Stimulated activated naive CD4-positive, alpha-beta T cell (primary cell): ENCODE data around the gene STXBP3.
A peak's percentile ranks its signal among the peaks of the same experiment; 100 is the strongest.
"Not testable (repeated sequence)": the region's sequence is repeated elsewhere in the genome, so short reads cannot be mapped to it uniquely, and the experiment has no call there.

Source experiments
- DNase-seq, 6 experiments: peaks; one replicate each; lab custom pipeline; 2025; lab: John Stamatoyannopoulos, UW

Gene STXBP3

GRCh38 chr1:108729481-108729880, 17.0 kb upstream of the STXBP3 start:
- no peak for DNase-seq

GRCh38 chr1:108732398-108732797, 14.1 kb upstream of the STXBP3 start:
- DNase-seq, result no peak

- no peak for DNase-seq
Observed at GRCh38 chr1:108734171-108734865, 12.2 kb upstream of the STXBP3 start.

GRCh38 chr1:108742253-108742652, 4.2 kb upstream of the STXBP3 start:
- DNase-seq, result no peak

GRCh38 chr1:108745980-108746381, 493 bp upstream of the STXBP3 start:
- no peak for DNase-seq

- peak in 2 of 6 experiments; percentile 15 to 28 for DNase-seq
Observed at GRCh38 chr1:108747171-108747850, 837 bp downstream of the STXBP3 start.

GRCh38 chr1:108747898-108748297, 1.4 kb downstream of the STXBP3 start:
- DNase-seq, result no peak

GRCh38 chr1:108749081-108749480, 2.6 kb downstream of the STXBP3 start:
- DNase-seq, result no peak

GRCh38 chr1:108750476-108751181, 4.2 kb downstream of the STXBP3 start:
- no peak for DNase-seq

GRCh38 chr1:108753363-108753762, 6.9 kb downstream of the STXBP3 start:
- DNase-seq, result no peak

GRCh38 chr1:108758796-108759195, 12.3 kb downstream of the STXBP3 start:
- no peak for DNase-seq

- no peak for DNase-seq
Observed at GRCh38 chr1:108767115-108767514, 20.6 kb downstream of the STXBP3 start.

- DNase-seq, result no peak
Observed at GRCh38 chr1:108767708-108768107, 21.2 kb downstream of the STXBP3 start.

GRCh38 chr1:108777839-108778238, 31.4 kb downstream of the STXBP3 start:
- DNase-seq, result no peak

GRCh38 chr1:108779455-108779854, 33.0 kb downstream of the STXBP3 start:
- DNase-seq, result no peak

- DNase-seq, result no peak
Observed at GRCh38 chr1:108780937-108781574, 34.6 kb downstream of the STXBP3 start.

GRCh38 chr1:108781575-108781944, 35.1 kb downstream of the STXBP3 start:
- not testable (repeated sequence) for DNase-seq

GRCh38 chr1:108785264-108785663, 38.8 kb downstream of the STXBP3 start:
- no peak for DNase-seq

GRCh38 chr1:108785880-108786279, 39.4 kb downstream of the STXBP3 start:
- no peak for DNase-seq

- no peak for DNase-seq
Observed at GRCh38 chr1:108791790-108792189, 45.3 kb downstream of the STXBP3 start.

GRCh38 chr1:108792420-108792819, 45.9 kb downstream of the STXBP3 start:
- no peak for DNase-seq

- DNase-seq, result no peak
Observed at GRCh38 chr1:108799001-108799400, 52.5 kb downstream of the STXBP3 start.

- no peak for DNase-seq
Observed at GRCh38 chr1:108801101-108801500, 54.6 kb downstream of the STXBP3 start.
